BJ (cell line): ENCODE measurements around the gene FRYL. TPM values are rescaled to one million over a fixed set of nuclear protein-coding genes. Genes with fewer than 3 reads are reported as not detected.

ENCODE experiments used
- CTCF ChIA-PET: fragments of 350-600 bp; formaldehyde crosslinking; extraction: SDS; loops from one replicate; lab custom pipeline; 2021; ENCODE audit warnings: antibody characterized with exemption, inconsistent platforms; lab: Yijun Ruan, JAX
- POLR2A ChIA-PET: fragments of 300-600 bp; sonication (Branson Sonifier 250); formaldehyde crosslinking; extraction: SDS; loops from one replicate; lab custom pipeline; 2021; ENCODE audit warnings: antibody characterized with exemption; lab: Charles Lee
- DNase-seq: peaks from one replicate; pipeline ENCODE4 v3.0.0-alpha.2; 2011; ENCODE audit warnings: low read depth
- H3K27me3 ChIP-seq: 2 replicates; pipeline ENCODE4 v1.6.0; 2011; ENCODE audit warnings: low read length; ENCODE audit not compliant: control insufficient read depth, insufficient read depth
- H3K36me3 ChIP-seq: 2 replicates; pipeline ENCODE4 v1.5.1; 2011; ENCODE audit warnings: low read length; ENCODE audit not compliant: control insufficient read depth, insufficient read depth
- H3K4me3 ChIP-seq: 2 replicates; pipeline ENCODE4 v1.5.1; 2011; ENCODE audit warnings: low read depth, mild to moderate bottlenecking, control low read depth, low read length
- polyA plus RNA-seq: library from polyadenylated mRNA; depleted of rRNA; stranded (reverse); fragments of >200 nt; gene quantifications from 2 replicates; pipeline ENCODE4 v1.2.3, GENCODE V29; 2011
- TF ChIP-seq, protein P1 (sequence below): IDR thresholded peaks from 2 replicates; pipeline ENCODE4 v1.5.1; 2011; ENCODE audit warnings: low read depth, mild to moderate bottlenecking, control low read depth, inconsistent platforms, low read length, moderate library complexity; ENCODE audit not compliant: insufficient read depth

FRYL gene
- polyA plus RNA-seq, 1 experiment: 12.6 TPM

DNA sequence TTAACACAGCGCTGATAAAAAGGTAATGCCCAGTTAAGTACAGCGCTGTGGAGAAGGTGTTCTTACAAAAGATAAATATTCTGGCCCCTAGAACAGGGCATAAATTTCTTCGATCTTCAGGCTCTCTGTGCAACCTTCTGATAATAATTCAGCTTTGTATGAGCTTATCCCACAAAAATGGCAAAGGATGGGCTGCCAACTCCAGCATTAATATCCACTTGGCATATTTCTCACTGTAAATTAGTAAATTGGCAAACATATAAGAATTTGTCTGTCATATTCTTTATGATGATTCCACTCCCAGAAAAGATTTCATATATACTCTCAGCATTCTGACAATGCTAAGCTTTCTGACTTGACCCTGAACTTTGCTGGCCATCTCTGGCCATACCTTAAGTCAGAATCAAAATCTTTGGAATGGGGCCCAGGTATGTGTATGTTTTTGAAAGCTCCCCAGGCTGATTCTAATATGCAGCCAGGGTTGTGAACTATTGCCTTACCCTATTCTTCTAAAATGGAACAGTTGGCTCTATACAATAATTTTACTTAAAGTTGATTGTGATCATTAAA is 134.8 kb downstream of the FRYL start:
- no peak for DNase-seq
- TF ChIP-seq, protein P1, sequence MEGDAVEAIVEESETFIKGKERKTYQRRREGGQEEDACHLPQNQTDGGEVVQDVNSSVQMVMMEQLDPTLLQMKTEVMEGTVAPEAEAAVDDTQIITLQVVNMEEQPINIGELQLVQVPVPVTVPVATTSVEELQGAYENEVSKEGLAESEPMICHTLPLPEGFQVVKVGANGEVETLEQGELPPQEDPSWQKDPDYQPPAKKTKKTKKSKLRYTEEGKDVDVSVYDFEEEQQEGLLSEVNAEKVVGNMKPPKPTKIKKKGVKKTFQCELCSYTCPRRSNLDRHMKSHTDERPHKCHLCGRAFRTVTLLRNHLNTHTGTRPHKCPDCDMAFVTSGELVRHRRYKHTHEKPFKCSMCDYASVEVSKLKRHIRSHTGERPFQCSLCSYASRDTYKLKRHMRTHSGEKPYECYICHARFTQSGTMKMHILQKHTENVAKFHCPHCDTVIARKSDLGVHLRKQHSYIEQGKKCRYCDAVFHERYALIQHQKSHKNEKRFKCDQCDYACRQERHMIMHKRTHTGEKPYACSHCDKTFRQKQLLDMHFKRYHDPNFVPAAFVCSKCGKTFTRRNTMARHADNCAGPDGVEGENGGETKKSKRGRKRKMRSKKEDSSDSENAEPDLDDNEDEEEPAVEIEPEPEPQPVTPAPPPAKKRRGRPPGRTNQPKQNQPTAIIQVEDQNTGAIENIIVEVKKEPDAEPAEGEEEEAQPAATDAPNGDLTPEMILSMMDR: no peak
- ChIA-PET POLR2A (no interaction called here), CTCF (interaction anchor here (0.7 kb wide), 1 partner anchor 41 kb away, joined by 3 read pairs; no protein-coding TSS in a partner anchor)
- no peak overlapping the region for H3K4me3 ChIP-seq
- no peaks in the 10 kb centered on the region for H3K36me3 ChIP-seq
- H3K27me3 ChIP-seq: no peaks in the 10 kb centered on the region

- no peak for DNase-seq
- Histone ChIP-seq H3K4me3 (no peak overlapping the region), H3K36me3 (no peaks in the 10 kb centered on the region), H3K27me3 (no peaks in the 10 kb centered on the region)
- TF ChIP-seq, protein P1: no peak
- ChIA-PET CTCF (interaction anchor here (0.5 to 0.6 kb wide), 3 partner anchors 11 to 512 kb away, joined by 3 to 5 read pairs (median 3); no protein-coding TSS in a partner anchor), POLR2A (no interaction called here)
Observed at GRCh38 chr4:48642421-48643374, 137.4 kb downstream of the FRYL start.

DNA sequence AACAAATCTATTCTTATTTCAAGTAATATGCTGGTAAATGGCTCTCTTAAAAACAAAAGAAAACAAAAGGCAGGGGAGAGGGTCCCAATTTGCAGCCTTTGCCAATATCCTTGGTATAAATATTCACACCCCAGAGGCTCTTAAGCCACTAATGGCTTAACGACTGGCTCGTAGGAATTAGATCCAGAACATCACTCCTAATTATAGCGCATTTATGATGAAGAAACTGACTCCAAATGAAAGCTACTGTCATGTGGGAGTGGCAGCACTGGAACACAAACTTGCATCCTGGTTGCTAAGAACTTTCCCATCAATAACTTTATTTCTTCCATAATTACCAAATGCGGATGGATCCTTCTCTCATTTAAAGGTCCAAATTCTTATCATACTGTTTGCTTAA is 138.7 kb downstream of the FRYL start:
- Histone ChIP-seq H3K36me3 (no peaks in the 10 kb centered on the region), H3K4me3 (no peak overlapping the region), H3K27me3 (no peaks in the 10 kb centered on the region)
- TF ChIP-seq, protein P1: no peak
- POLR2A ChIA-PET: no interaction called here
- CTCF ChIA-PET: interaction anchor here (0.8 kb wide), 1 partner anchor 12 kb away, joined by 3 read pairs; no protein-coding TSS in a partner anchor
- DNase-seq: no peak

DNA sequence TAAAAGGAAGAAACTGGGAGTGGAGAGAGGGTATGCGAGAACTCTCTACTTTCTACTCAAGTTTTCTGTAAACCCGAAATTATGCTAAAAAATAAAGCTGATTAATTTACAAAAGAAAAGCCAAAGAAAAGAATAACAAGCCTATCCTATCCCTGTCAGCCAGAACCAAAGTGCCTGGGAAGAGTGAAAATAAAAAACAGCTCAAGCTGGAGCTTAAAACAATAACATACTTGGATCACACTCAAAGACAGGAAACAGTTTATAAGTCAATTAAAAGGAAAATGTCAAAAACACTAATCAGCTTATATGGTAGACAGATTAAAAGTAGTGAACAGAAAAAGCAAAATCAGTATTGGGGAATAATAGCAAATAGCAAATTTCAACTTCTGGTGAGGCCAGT is 139.4 kb downstream of the FRYL start:
- no peak overlapping the region for H3K4me3 ChIP-seq
- TF ChIP-seq, protein P1: no peak
- ChIA-PET POLR2A (no interaction called here), CTCF (interaction anchor here (0.8 kb wide), 1 partner anchor 13 kb away, joined by 3 read pairs; no protein-coding TSS in a partner anchor)
- no peaks in the 10 kb centered on the region for H3K27me3 ChIP-seq
- no peaks in the 10 kb centered on the region for H3K36me3 ChIP-seq
- DNase-seq: no peak

- Histone ChIP-seq H3K36me3 (no peaks in the 10 kb centered on the region), H3K4me3 (no peak overlapping the region), H3K27me3 (no peaks in the 10 kb centered on the region)
- ChIA-PET CTCF (no interaction called here), POLR2A (no interaction called here)
- TF ChIP-seq, protein P1: no peak
- no peak for DNase-seq
Observed at GRCh38 chr4:48640225-48640624, 139.9 kb downstream of the FRYL start.
